ENCODE measurements around the gene PPP4C. TPM values are rescaled to one million over a fixed set of nuclear protein-coding genes. Genes with fewer than 3 reads are reported as not detected.

PPP4C gene
- total and polyA plus RNA-seq, 2 of the 8 experiments (the other 6 are each of a cell fraction or from before 2014, with no cell fraction given), result 148 to 298 TPM

DNA sequence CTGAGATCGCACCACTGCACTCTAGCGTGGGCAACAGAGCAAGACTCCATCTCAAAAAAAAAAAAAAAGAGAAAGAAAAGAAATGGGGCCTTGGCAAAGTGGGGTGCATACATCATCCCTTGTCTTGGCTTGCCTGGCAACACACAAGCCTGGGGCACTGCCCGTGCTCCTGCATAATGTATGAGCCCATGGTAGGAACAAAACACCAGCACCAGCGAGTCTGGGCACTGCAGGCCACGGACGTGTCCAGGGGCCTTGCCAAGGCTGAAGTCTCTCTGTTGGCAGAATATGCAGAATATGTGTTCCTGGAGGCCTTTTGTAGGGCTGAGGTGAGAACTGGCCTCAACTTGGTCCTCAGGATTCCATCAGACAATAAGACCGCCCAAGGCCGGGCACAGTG is 25.9 kb upstream of the PPP4C start (continued):
- TF ChIP-seq GTF2F1 (IDR thresholded peaks at IDR 0.05; ENCODE audit: borderline replicate concordance, low read depth, low read length), result no peak
- no peak for TF ChIP-seq MAX (IDR thresholded peaks at IDR 0.05)
- TF ChIP-seq, protein P1, sequence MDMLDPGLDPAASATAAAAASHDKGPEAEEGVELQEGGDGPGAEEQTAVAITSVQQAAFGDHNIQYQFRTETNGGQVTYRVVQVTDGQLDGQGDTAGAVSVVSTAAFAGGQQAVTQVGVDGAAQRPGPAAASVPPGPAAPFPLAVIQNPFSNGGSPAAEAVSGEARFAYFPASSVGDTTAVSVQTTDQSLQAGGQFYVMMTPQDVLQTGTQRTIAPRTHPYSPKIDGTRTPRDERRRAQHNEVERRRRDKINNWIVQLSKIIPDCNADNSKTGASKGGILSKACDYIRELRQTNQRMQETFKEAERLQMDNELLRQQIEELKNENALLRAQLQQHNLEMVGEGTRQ (IDR thresholded peaks at IDR 0.05; ENCODE audit: low read length), result no peak
- TF ChIP-seq, protein P2, sequence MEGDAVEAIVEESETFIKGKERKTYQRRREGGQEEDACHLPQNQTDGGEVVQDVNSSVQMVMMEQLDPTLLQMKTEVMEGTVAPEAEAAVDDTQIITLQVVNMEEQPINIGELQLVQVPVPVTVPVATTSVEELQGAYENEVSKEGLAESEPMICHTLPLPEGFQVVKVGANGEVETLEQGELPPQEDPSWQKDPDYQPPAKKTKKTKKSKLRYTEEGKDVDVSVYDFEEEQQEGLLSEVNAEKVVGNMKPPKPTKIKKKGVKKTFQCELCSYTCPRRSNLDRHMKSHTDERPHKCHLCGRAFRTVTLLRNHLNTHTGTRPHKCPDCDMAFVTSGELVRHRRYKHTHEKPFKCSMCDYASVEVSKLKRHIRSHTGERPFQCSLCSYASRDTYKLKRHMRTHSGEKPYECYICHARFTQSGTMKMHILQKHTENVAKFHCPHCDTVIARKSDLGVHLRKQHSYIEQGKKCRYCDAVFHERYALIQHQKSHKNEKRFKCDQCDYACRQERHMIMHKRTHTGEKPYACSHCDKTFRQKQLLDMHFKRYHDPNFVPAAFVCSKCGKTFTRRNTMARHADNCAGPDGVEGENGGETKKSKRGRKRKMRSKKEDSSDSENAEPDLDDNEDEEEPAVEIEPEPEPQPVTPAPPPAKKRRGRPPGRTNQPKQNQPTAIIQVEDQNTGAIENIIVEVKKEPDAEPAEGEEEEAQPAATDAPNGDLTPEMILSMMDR (IDR thresholded peaks at IDR 0.05; ENCODE audit: control extremely low read depth in 1 of 3, insufficient read depth in 1 of 3, low read depth in 1 of 3, low read length in 3 of 3), result no peak
- no peak for TF ChIP-seq CTBP2 (IDR thresholded peaks at IDR 0.05; ENCODE audit: borderline replicate concordance, insufficient read depth, insufficient read length, low read length)
- no peak for TF ChIP-seq SAP30 (IDR thresholded peaks at IDR 0.05; ENCODE audit: insufficient read depth, insufficient replicate concordance, low read length)
